HUES64 (cell line): Measurements from ENCODE around the gene POMC. TPM values are rescaled to one million over a fixed set of nuclear protein-coding genes. Genes with fewer than 3 reads are reported as not detected.
A peak's percentile ranks its signal among the peaks of the same experiment; 100 is the strongest.
"Not testable (repeated sequence)": the region's sequence is repeated elsewhere in the genome, so short reads cannot be mapped to it uniquely, and the experiment has no call there.

Source experiments
- H3K27ac ChIP-seq: 2 replicates; pipeline ENCODE4 v1.7.0; 2013; ENCODE audit warnings: low read depth, low read length, inconsistent platforms
- H3K27me3 ChIP-seq: 2 replicates; pipeline ENCODE4 v1.6.1; 2013; ENCODE audit warnings: mild to moderate bottlenecking, low read length; ENCODE audit not compliant: insufficient read depth
- H3K36me3 ChIP-seq: 2 replicates; pipeline ENCODE4 v1.6.1; 2013; ENCODE audit warnings: mild to moderate bottlenecking, low read length; ENCODE audit not compliant: insufficient read depth
- H3K4me1 ChIP-seq: 2 replicates; pipeline ENCODE4 v1.6.1; 2013; ENCODE audit warnings: mild to moderate bottlenecking, low read length, moderate library complexity; ENCODE audit not compliant: insufficient read depth
- H3K4me3 ChIP-seq: 2 replicates; pipeline ENCODE4 v1.5.1; 2013; ENCODE audit warnings: mild to moderate bottlenecking, low read length, moderate library complexity
- H3K9ac ChIP-seq: 2 replicates; pipeline ENCODE4 v1.6.1; 2013; ENCODE audit warnings: mild to moderate bottlenecking, low read depth, low read length
- H3K9me3 ChIP-seq: 2 replicates; pipeline ENCODE4 v1.6.1; 2013; ENCODE audit warnings: low read depth, low read length; ENCODE audit not compliant: insufficient read depth
- WGBS: fragments of 150-250, 120-280 bp; methylation state at CpG from one replicate; pipeline ENCODE4 v1.1.7; 2013; ENCODE audit warnings: missing lambda C conversion rate; 5-methylcytosine and 5-hydroxymethylcytosine counted together
- polyA plus RNA-seq, 2 experiments: library from polyadenylated mRNA; stranded (reverse); fragments of 50-300 nt; gene quantifications; one replicate each; pipeline ENCODE4 v1.2.3, GENCODE V29; 2013

Gene POMC
- 1.5 TPM for polyA plus RNA-seq (2013, experiment 1 of 2)
- polyA plus RNA-seq (2013, experiment 2 of 2) = 3.0 TPM

DNA sequence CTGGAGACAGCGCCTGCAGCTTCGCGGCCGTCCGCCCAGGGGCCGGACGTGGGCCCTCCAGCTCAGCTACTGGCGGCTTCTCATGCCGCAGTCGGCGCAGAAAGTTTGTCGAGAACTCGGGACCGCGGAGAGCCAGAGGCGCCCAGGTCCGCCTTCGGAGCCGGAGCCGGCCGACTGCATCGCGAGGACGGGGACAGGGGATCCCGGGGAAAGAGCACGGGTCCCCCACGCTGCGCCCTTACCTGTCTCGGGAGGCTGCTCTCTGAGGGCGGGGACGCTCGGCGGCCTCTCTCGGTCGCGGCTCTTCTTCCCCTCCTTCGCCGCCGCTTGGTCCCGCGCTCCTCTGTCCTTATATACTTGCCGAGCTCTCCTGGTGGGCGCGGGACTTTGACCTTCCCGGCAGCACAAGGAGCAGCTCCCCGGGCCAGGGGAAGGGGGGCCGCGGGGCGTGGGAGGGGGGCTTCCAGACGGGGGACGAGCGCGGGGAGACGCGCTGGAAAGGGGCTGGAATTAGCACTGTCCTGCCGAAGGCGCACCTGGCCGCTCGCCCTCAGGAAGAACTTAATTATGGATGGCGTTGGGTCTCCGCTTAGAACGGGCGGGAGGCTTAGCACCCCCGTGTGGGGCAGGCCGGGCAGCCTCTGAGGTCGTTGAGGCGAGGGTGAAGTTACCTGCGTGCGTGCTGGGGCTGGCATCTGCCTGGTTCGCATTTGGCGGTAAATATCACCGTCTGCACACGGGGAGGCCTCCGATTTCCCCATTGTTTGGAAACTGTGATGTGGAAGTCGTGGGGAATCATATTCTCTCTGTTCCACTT, at the start of gene POMC:
POMC (minus strand) TSS at position 325 of the 817 bp plus-strand sequence. CDS start 3,808 bp downstream, outside the sequence.
- H3K4me3 ChIP-seq = peak within 1 kb of the TSS; percentile 65
- H3K9ac ChIP-seq = peak within 1 kb of the TSS; percentile 68
- H3K9me3 ChIP-seq = no peaks in the 10 kb centered on the region
- no peak within 1 kb of the TSS for H3K27ac ChIP-seq
- no peaks in the 10 kb centered on the region for H3K4me1 ChIP-seq
- H3K27me3 ChIP-seq = peaks cover 57% of the 10 kb centered on the region
- 3% methylated on average over 75 of the region's 75 CpGs for WGBS
- H3K36me3 ChIP-seq = no peaks in the 10 kb centered on the region

DNA sequence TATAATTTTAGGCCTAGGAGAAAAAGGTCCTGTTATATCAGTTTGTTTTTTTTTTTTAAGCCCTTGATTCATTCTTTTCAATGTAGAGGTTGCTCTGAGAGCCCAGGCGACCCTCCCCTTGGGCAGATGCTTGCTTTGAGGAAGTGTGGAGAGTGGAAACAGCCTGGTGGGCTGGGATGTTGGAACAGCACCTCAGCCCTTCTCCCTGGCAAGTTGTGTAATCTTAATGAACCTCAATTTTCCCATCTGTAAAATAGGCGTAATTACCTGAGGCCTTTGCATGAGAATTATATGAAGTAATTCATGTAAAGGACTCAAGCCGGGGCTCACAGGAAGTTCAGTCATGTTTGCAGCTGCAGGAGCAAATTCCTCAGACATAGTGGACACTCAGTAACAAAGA, 49.7 kb upstream of the POMC start:
- no peak overlapping the region for H3K9ac ChIP-seq
- H3K4me1 ChIP-seq = no peaks in the 10 kb centered on the region
- H3K9me3 ChIP-seq = no peaks in the 10 kb centered on the region
- no peaks in the 10 kb centered on the region for H3K36me3 ChIP-seq
- H3K4me3 ChIP-seq = no peak overlapping the region
- WGBS = 95% methylated on average over 3 of the region's 3 CpGs
- H3K27ac ChIP-seq = no peak overlapping the region
- H3K27me3 ChIP-seq = no peaks in the 10 kb centered on the region

DNA sequence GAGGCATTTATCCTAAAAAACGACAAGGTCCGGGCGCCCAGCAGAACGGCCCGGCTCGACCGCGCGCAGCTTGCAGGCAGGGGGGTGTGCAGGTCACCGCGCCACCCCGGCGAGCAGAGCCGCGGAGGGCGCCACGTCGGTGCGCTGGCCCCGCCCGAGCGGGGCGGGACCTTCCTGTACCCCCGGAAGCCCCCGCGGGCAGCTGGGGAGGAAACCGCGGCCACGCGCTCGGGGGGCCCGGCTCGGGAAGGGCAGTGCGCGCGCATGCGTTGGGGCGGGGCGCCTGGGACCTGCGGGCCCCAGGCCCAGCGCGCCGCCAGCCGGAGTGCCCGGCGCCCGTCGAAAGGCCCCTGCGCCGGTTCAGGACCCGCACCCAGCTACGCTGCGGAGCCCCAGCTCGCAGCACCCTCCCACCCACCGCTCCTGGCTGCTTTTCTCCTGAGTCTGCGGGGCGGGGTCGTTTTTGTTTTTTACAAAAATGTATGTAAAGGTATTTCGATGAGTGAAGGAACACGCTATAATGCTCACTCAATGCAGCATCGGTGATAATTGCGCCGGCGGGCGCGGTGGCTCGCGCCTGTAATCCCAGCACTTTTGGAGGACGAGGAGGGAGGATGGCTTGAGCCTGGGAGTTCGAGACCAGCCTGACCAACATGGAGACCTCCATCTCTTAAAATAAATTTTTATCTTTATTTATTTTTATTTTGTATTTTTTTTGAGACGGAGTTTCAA, 47.7 kb upstream of the POMC start:
- Histone ChIP-seq H3K4me1 (no peaks in the 10 kb centered on the region), H3K9me3 (no peaks in the 10 kb centered on the region), H3K4me3 (peak overlapping the region; percentile 63), H3K27ac (peak overlapping the region; percentile 62; the same call in 1 of the 2 replicates), H3K36me3 (no peaks in the 10 kb centered on the region), H3K9ac (peak overlapping the region; percentile 67), H3K27me3 (no peaks in the 10 kb centered on the region)
- WGBS = 3% methylated on average over 70 of the region's 71 CpGs

DNA sequence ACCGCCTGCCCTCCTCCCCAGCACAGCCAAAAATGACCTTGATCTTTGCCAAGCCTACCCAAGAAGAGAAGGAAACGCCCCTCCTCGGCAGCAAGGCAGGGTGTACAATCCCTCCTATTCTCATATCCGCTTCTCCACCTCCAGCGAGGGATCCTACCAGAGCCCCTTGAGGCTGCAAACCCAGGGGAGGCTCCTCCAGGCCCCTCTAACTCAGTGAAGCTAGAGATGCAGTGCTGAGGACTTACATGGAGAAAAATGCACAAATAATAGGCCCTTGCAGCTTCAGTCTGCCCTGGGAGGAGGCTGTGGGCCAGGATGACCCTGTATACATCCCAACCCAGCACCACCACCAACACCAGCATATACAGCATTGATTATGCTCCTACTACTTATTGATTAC, 46.9 kb upstream of the POMC start:
- peak overlapping the region; percentile 63 for H3K4me3 ChIP-seq
- H3K36me3 ChIP-seq = no peaks in the 10 kb centered on the region
- no peaks in the 10 kb centered on the region for H3K9me3 ChIP-seq
- WGBS = 85% methylated on average over 5 of the region's 5 CpGs
- peak overlapping the region; percentile 67 for H3K9ac ChIP-seq
- no peaks in the 10 kb centered on the region for H3K4me1 ChIP-seq
- H3K27me3 ChIP-seq = no peaks in the 10 kb centered on the region
- no peak overlapping the region for H3K27ac ChIP-seq

DNA sequence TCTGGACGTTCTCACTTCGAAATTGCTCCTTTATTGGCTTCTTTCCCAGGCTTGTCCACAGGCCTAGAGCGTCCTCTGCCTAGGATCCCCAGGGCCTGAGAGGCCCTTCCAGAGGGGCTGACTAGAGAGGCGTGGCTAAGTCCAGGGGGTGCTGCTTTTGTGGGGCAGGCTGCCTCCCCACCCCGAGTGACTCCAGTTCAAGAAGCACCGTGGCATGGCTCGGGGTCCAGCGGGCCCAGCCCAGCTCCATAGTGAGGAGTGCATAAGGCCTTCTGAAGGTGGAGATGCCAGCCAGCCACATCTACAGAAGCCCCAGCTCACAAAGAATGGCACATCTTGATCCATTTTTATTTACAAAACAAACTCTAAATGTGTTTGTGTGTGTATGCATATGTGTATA, 44.8 kb upstream of the POMC start:
- 92% methylated on average over 8 of the region's 8 CpGs for WGBS
- H3K4me1 ChIP-seq = no peaks in the 10 kb centered on the region
- no peak overlapping the region for H3K27ac ChIP-seq
- H3K9ac ChIP-seq = no peak overlapping the region
- no peaks in the 10 kb centered on the region for H3K36me3 ChIP-seq
- H3K4me3 ChIP-seq = no peak overlapping the region
- no peaks in the 10 kb centered on the region for H3K9me3 ChIP-seq
- no peaks in the 10 kb centered on the region for H3K27me3 ChIP-seq

DNA sequence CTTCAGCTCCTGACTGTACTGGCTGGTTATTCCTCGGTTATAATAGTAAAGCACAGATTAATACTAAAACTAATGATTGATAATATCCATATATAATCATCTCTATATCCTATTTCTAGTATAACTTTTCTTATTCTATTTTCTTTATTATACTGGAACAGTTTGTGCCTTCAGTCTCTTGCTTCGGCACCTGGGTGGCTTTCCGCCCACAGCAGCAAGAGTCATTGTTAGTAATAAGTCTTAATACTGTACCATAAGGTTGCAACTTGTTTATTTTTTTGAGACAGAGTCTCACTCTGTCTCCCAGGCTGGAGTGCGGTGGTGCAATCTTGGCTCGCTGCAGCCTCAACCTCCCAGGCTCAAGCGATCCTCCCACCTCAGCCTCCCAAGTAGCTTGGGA, 42.5 kb upstream of the POMC start:
- not testable (repeated sequence) for H3K4me3 ChIP-seq, H3K27ac ChIP-seq, H3K9ac ChIP-seq, H3K9me3 ChIP-seq, H3K36me3 ChIP-seq, H3K4me1 ChIP-seq, H3K27me3 ChIP-seq
- 99% methylated on average over 5 of the region's 6 CpGs for WGBS

DNA sequence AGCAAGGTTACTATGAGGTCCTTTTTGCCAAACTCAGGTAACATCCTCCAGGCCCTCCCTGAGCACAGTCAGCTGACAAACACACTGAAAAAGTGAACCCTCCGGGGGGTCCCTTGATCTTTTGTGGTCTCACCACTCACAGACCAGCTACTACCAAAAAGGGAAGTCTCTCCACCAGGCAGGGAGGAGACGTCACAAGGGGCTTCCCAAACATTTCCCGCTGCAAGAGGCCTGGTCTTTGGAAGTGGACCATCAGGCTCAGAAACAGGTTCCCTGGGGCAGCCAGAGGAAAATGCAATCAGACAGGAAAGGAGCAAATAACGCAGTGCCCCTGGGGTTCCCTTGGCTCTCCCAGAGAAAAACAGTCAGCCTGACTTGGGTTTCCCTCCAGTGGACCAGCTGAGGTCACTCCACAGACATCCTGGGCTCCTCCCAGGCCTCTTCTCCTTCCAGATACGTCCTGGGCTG, 38.7 kb upstream of the POMC start:
- Histone ChIP-seq H3K27ac (peak overlapping the region; percentile 64; the same call in 1 of the 2 replicates), H3K4me3 (no peak overlapping the region), H3K36me3 (no peaks in the 10 kb centered on the region), H3K9me3 (no peaks in the 10 kb centered on the region), H3K4me1 (0 out of 2 replicates have a peak, but pooled peaks cover 5% of the 10 kb centered on the region), H3K27me3 (no peaks in the 10 kb centered on the region), H3K9ac (no peak overlapping the region)
- WGBS = 50% methylated on average over 5 of the region's 5 CpGs

DNA sequence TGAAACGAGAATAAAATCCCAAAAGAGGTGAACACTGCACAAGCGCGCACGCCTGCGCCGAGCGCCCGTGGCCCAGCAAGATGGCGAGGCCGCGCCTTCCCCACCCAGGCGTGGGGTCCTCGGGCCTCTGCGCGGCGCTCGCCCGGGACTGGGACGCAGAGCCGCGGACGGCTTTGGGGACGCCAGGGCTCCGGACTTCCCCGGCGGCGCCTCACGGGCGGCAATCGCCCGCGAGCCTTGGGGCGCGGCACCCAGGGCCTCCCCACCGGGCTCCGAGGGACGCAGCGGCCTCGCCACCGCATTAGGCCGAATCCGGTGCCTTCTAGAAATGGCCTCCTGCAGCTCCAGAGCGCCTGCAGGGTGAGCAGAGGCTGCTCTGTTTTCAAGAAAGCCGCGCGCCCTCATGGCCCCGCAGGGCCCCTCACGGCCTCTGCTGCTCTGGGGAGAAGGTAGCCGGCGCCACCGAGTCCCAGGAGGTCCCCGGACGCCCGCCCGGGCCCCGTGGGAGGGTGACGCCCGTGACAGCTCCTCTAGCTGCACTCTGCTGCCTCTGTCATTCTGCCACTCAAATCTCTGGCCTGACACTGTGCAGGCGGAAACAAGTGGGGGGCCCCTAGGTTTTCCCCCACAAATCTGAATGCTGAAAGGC, 35.9 kb upstream of the POMC start:
- peak overlapping the region; percentile 31; the same call in 1 of the 2 replicates for H3K9ac ChIP-seq
- H3K4me3 ChIP-seq = no peak overlapping the region
- H3K9me3 ChIP-seq = no peaks in the 10 kb centered on the region
- no peak overlapping the region for H3K27ac ChIP-seq
- WGBS = 93% methylated on average over 59 of the region's 59 CpGs
- no peaks in the 10 kb centered on the region for H3K36me3 ChIP-seq
- H3K27me3 ChIP-seq = no peaks in the 10 kb centered on the region
- 0 out of 2 replicates have a peak, but pooled peaks cover 5% of the 10 kb centered on the region for H3K4me1 ChIP-seq

DNA sequence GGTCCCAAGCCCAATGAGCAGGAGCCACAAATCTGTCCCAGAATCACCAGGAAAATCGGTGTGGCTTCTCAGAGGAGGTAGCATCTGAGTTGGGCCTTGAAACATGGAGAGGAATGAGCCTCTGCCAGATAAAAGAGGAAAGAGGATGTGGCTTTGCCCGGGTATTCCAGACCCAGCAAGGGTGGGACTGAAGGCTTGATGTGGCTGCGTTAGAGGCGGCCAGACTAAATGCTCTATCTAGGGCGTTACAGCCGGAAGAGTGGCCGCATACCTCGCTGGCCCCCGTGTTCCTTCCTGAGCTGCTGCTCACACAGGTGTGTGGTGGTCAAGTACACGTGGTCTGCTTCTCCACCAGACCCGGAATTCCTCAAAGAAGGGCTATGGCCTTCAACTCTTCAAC, 33.9 kb upstream of the POMC start:
- no peak overlapping the region for H3K4me3 ChIP-seq
- 94% methylated on average over 11 of the region's 11 CpGs for WGBS
- H3K4me1 ChIP-seq = peaks cover 2% of the 10 kb centered on the region; the same call in 1 of the 2 replicates

DNA sequence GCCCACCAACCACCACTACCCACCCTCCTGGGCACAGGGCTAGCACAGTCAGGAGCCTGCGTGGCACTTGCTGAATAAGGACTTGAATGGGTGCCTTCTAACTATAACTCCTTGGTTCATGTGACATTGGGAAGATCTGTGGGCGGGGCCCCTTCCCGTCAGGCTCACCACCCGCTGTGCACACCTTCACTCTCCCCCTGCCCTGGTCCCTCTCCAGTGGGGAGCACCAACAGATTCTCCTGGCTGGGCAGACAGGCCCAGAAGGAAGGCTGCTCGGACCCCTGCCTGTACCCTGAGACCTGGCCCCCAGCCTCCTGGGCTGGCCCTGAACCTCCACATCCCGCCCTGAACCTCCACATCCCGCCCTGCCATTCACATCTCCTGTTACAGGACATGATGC, 33.4 kb upstream of the POMC start:
- H3K27me3 ChIP-seq = no peaks in the 10 kb centered on the region
- no peak overlapping the region for H3K27ac ChIP-seq
- no peak overlapping the region for H3K4me3 ChIP-seq
- no peaks in the 10 kb centered on the region for H3K36me3 ChIP-seq
- 82% methylated on average over 7 of the region's 7 CpGs for WGBS
- H3K9ac ChIP-seq = no peak overlapping the region
- no peaks in the 10 kb centered on the region for H3K9me3 ChIP-seq
- no peaks in the 10 kb centered on the region; the same call in 1 of the 2 replicates for H3K4me1 ChIP-seq

More for the DNA sequence above, 33.9 kb upstream of the POMC start:
- Histone ChIP-seq H3K36me3 (no peaks in the 10 kb centered on the region), H3K9ac (no peak overlapping the region), H3K27ac (no peak overlapping the region), H3K9me3 (no peaks in the 10 kb centered on the region), H3K27me3 (no peaks in the 10 kb centered on the region)

DNA sequence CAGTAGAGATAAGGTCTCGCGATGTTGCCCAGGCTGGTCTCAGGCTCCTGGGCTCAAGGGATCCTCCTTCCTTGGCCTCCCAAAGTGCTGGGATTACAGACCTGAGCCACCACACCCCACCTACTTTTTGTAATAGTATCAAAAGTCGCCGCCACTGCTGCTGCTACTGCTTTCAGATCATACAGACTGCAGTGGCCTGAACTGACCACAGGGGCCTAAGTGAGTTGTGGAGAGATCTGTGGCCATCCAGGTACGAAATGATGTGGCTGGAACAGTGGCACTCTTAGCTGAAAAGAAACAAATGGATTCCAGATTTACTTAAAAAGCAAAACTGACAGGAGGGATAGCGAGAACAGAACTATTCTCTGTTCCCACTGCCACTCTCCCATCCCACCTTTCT, 32.9 kb upstream of the POMC start:
- H3K9ac ChIP-seq = no peak overlapping the region
- H3K27ac ChIP-seq = no peak overlapping the region
- H3K9me3 ChIP-seq = no peaks in the 10 kb centered on the region
- WGBS = 91% methylated on average over 6 of the region's 6 CpGs
- no peaks in the 10 kb centered on the region for H3K36me3 ChIP-seq
- no peaks in the 10 kb centered on the region for H3K27me3 ChIP-seq
- H3K4me3 ChIP-seq = no peak overlapping the region
- H3K4me1 ChIP-seq = no peaks in the 10 kb centered on the region; the same call in 1 of the 2 replicates
